NCI-H345 (cell line): ENCODE results near the gene IL22.

Experiments used
- DNase-seq: peaks from one replicate; lab custom pipeline; 2025; lab: John Stamatoyannopoulos, UW

Gene IL22

DNA sequence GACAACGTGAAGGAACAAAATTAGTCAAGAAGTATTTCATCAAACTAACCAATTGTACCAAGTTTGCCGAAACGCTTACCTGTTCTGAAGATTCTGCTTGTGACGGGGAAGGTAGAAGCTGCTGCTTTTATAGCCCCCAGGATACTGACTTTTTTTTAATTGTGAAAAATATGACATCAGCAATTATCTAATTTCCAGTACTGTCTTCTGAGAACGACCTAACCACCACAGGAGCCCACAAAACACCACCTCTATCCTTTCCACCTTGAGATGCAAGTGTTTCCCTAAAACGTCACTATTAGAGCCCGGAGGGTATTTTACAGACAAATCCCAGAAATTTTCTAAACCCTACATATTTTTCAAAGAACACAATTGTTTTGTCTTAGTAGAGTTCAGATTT lies at the start of gene IL22:
IL22 (minus strand) TSS at position 101 of the 400 bp plus-strand sequence. CDS start 156 bp downstream, outside the sequence.
- DNase-seq, result no peak

GRCh38 chr12:68297929-68298328 lies 44.5 kb upstream of the IL22 start:
- DNase-seq, result no peak

- no peak for DNase-seq
Observed at GRCh38 chr12:68294251-68294650, 40.8 kb upstream of the IL22 start.

- no peak for DNase-seq
Observed at GRCh38 chr12:68293347-68293746, 39.9 kb upstream of the IL22 start.

DNA sequence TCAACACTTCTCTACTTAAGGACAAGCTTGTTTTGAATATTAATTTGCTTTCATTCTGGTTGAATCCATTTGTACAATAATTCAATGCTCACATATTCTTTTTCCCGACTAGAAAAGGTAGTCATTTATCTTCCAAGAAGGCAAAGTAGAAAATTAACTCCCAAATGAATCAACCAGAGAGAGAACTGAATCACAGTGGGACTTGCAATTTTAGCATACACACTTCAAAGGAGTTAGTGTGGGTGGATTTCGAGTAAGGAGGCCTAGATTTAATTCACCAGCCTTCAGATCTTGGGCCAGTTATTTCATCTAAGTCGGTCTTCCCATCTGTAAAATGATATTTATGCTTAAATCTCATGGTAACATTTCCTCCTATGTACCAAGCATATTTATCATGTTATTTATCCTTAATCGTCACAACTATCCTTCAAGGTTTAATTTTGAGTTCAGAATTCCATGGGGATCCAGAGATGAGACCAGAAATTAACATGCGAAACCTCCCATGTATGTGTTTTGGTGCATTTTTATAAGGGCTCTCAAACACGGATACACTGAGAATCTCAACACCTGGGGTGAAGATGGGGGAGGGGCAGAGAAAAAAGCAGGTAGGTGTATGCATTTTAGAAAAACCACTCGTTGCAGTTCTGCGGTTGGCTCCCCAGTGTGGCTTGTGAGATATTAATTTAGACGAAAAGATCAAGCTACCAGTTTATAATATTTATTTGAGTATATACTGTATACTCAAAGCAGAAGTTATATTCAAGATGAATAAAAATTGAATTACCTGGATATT lies 38.9 kb upstream of the IL22 start:
- no peak for DNase-seq

- no peak for DNase-seq
Observed at GRCh38 chr12:68291396-68292036, 38.1 kb upstream of the IL22 start.

- no peak for DNase-seq
Observed at GRCh38 chr12:68290126-68290525, 36.7 kb upstream of the IL22 start.

DNA sequence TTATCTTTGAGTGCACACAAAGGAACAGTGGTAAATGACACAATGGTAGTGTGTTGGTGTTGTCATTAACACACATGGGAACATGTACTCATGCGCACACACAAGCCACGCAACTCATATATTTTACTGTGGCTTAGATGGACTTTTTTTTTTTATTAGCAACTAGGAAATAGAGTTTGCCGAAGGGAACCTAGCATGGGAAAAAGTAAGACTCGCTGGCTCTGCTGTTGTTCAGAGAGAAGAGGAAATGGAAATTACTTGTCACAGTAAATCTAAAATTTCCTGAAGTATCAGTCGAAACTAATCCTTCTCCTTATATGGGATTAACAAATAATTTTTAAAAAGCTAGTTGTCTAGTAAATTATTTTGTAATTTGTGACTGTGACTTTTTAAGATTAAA lies 33.7 kb upstream of the IL22 start:
- DNase-seq, result no peak

DNA sequence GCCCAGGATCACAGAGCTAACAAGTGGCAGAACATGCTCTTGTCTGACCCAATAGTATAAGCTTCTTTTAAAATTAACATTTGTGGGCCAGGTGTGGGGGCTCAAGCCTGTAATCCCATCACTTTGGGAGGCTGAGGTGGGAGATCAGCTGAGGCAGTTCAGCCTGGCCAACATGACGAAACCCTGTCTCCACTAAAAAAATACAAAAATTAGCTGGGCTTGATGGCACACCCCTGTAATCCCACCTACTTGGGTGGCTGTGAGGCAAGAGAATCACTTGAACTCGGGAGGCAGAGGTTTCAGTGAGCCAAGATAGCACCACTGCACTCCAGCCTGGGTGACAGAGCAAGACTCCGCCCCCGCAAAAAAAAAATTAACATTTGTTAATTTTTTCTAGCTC lies 33.0 kb upstream of the IL22 start:
- DNase-seq, result no peak

- no peak for DNase-seq
Observed at GRCh38 chr12:68285541-68285940, 32.1 kb upstream of the IL22 start.

DNA sequence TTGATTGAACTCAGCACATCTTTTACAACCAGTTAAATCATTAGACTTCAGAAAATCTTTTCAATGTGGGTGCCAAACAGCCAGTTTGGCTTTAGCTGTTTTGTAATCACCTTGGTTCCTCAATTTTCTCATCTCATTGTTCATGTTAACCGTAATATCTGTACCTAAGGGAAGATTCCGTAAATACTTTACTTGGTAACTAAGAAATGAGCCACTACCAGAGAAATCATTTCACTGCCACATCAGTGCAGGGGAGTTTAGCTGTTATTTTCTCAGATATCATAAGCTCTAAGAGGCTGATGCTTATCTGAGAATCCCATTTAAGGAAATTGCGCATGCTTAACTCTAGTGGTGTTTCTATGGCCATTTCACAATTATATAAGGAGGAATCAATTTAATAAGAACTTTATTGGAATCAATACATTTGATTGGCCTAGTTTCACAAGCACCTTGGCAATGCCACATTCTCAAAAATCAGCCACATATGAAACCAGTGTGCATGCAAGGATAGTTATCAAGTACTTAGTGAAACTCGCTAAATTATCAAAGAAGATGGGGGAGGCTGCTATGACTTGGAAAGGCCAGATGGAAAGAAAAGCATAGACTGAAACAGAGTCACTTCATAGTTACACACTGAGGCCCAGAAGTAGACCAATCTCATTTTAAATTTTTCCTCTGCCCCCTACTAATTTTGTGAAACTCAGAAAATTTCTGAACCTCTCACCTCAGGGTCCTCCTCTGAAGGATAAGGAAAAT lies 28.1 kb upstream of the IL22 start:
- DNase-seq, result no peak

- no peak for DNase-seq
Observed at GRCh38 chr12:68280240-68280639, 26.8 kb upstream of the IL22 start.

GRCh38 chr12:68279227-68280054 lies 26.0 kb upstream of the IL22 start:
- peak; percentile 19 for DNase-seq

GRCh38 chr12:68276402-68276930 lies 23.1 kb upstream of the IL22 start:
- DNase-seq, result no peak

DNA sequence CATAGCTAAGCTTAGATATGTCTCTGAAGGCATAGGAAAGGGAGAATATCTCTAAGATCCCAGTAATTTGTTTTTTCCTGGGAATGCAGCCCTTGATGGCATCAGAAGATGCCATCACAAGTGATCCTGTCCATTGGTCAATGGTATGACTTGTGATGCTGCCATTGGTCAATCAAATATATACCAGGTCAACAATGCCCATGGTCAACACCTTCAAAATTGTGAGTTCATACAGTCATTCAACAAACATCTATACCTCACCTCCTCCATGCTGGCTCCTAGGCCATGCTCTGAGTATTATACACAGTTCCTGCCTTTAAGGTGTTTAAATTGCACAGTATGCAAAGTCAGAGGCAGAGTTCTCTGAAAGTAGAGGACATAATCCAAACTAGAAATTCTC lies 19.3 kb upstream of the IL22 start:
- DNase-seq, result no peak

GRCh38 chr12:68271346-68271745 lies 17.9 kb upstream of the IL22 start:
- no peak for DNase-seq

- no peak for DNase-seq
Observed at GRCh38 chr12:68270358-68270757, 17.0 kb upstream of the IL22 start.

GRCh38 chr12:68269779-68270178 lies 16.4 kb upstream of the IL22 start:
- no peak for DNase-seq

GRCh38 chr12:68268967-68269366 lies 15.6 kb upstream of the IL22 start:
- DNase-seq, result no peak

GRCh38 chr12:68267892-68268396 lies 14.5 kb upstream of the IL22 start:
- no peak for DNase-seq

DNA sequence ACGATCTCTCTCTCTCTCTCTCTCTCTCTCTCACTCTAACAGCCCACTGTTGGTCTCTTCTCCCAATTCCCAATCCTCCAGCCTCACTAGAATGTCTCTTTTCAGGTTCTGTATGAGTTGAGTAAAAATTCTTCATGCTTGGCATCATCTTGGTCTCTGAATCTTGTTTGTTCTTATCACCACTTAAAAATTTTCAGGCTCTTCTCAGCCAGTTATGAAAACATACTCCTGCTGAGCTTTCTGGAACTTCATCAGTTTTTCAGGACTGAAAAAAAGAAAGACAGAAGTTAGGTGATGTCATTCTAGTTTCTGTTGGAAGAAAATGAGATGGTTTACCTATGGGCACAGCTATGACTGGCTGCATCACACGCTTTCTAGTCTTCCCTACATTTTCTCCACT lies 11.5 kb upstream of the IL22 start:
- DNase-seq, result no peak
